ENCODE data around the gene RYK. TPM values are rescaled to one million over a fixed set of nuclear protein-coding genes. Genes with fewer than 3 reads are reported as not detected.
"Not testable (repeated sequence)": the region's sequence is repeated elsewhere in the genome, so short reads cannot be mapped to it uniquely, and the experiment has no call there.

The RYK gene
- total and polyA plus RNA-seq, 2 donors (not counting 3 experiments of a cell fraction or from before 2014, with no cell fraction given): 23.8 to 48.3 TPM

GRCh38 chr3:134201201-134202130 is 49.2 kb downstream of the RYK start:
- DNase-seq (ENCODE audit: low read depth, low spot score) (peak; percentile 15), FAIRE-seq (peak; percentile 63)
- H4K20me1 ChIP-seq (replicated peaks; ENCODE audit: control insufficient read depth, extremely low read depth, insufficient read depth, low read length): peaks cover 1% of the 10 kb centered on the region
- ChIA-PET CTCF (interaction anchor here (0.6 to 8.8 kb wide), 7 partner anchors 9 to 271 kb away, joined by 3 to 147 read pairs (median 3); no protein-coding TSS in a partner anchor), POLR2A (no interaction called here)
- H3K4me3 ChIP-seq (replicated peaks in 1 of 3; ENCODE audit: insufficient read depth in 1 of 3, low read depth in 1 of 3, low read length in 3 of 3): no peak overlapping the region
- no peaks in the 10 kb centered on the region for H3K9me3 ChIP-seq (replicated peaks; ENCODE audit: control insufficient read depth, insufficient read depth, low read length)
- peaks cover 13% of the 10 kb centered on the region for H3K4me1 ChIP-seq (ENCODE audit: control insufficient read depth, extremely low read depth, insufficient read depth, low read length)
- dilution Hi-C loops (cut with MboI; ENCODE audit: extremely low pct_ligation_motif_present, low sequenced_read_pairs): loop anchor here (25.0 kb wide), 1 partner anchor 264 kb away; no protein-coding TSS in a partner anchor
- peak overlapping the region; percentile 62 for H3K27ac ChIP-seq (ENCODE audit: insufficient read depth, low read depth, low read length)
- peaks cover 0 to 8% of the 10 kb centered on the region in 2 experiments for H3K36me3 ChIP-seq (ENCODE audit: control insufficient read depth in 2 of 2, extremely low read depth in 1 of 2, insufficient read depth in 2 of 2, low read length in 2 of 2)
- H3K4me2 ChIP-seq (ENCODE audit: insufficient read depth, low read length): peak overlapping the region; percentile 13
- TF ChIP-seq FOS (IDR thresholded peaks at IDR 0.05; ENCODE audit: borderline replicate concordance, insufficient read depth, low read length) (peak; percentile 80), GATA2 (IDR thresholded peaks at IDR 0.05; ENCODE audit: insufficient read depth, insufficient read length, low read depth, low read length) (peak; percentile 73), MYC (IDR thresholded peaks at IDR 0.05; ENCODE audit: low read depth, low read length) (no peak)
- H3K9ac ChIP-seq (replicated peaks; ENCODE audit: extremely low read depth, insufficient read depth, low read length): no peak overlapping the region
- no peaks in the 10 kb centered on the region for H3K27me3 ChIP-seq (ENCODE audit: control insufficient read depth in 2 of 2, insufficient read depth in 2 of 2, low read length in 2 of 2)
- no peaks in the 10 kb centered on the region for H3K9me1 ChIP-seq (replicated peaks; ENCODE audit: control insufficient read depth, extremely low read depth, insufficient read depth, low read length)
- H3K79me2 ChIP-seq (ENCODE audit: control insufficient read depth, insufficient read depth, low read length): no peaks in the 10 kb centered on the region
- intact Hi-C loops (cut with micrococcal nuclease): no loop called here
- BruUV-seq (replicated peaks): no TSS peak
- H2AFZ ChIP-seq (ENCODE audit: low read depth, low read length): no peak overlapping the region

- H3K36me3 ChIP-seq (ENCODE audit: control insufficient read depth in 2 of 2, extremely low read depth in 1 of 2, insufficient read depth in 2 of 2, low read length in 2 of 2); H3K9ac ChIP-seq (replicated peaks; ENCODE audit: extremely low read depth, insufficient read depth, low read length); intact Hi-C loops (cut with micrococcal nuclease); DNase-seq (ENCODE audit: low read depth, low spot score); H3K27me3 ChIP-seq (ENCODE audit: control insufficient read depth in 2 of 2, insufficient read depth in 2 of 2, low read length in 2 of 2); H3K27ac ChIP-seq (ENCODE audit: insufficient read depth, low read depth, low read length); H3K9me1 ChIP-seq (replicated peaks; ENCODE audit: control insufficient read depth, extremely low read depth, insufficient read depth, low read length); H2AFZ ChIP-seq (ENCODE audit: low read depth, low read length); BruUV-seq (replicated peaks); H3K9me3 ChIP-seq (replicated peaks; ENCODE audit: control insufficient read depth, insufficient read depth, low read length); H3K79me2 ChIP-seq (ENCODE audit: control insufficient read depth, insufficient read depth, low read length); POLR2A ChIA-PET; H3K4me3 ChIP-seq (replicated peaks in 1 of 3; ENCODE audit: insufficient read depth in 1 of 3, low read depth in 1 of 3, low read length in 3 of 3); H3K4me2 ChIP-seq (ENCODE audit: insufficient read depth, low read length); FAIRE-seq; H4K20me1 ChIP-seq (replicated peaks; ENCODE audit: control insufficient read depth, extremely low read depth, insufficient read depth, low read length): not testable (repeated sequence)
- CTCF ChIA-PET: interaction anchor here (1.3 to 8.8 kb wide), 6 partner anchors 8 to 270 kb away, joined by 3 to 147 read pairs (median 10); no protein-coding TSS in a partner anchor
- H3K4me1 ChIP-seq (ENCODE audit: control insufficient read depth, extremely low read depth, insufficient read depth, low read length): peaks cover 14% of the 10 kb centered on the region
- dilution Hi-C loops (cut with MboI; ENCODE audit: extremely low pct_ligation_motif_present, low sequenced_read_pairs): loop anchor here (25.0 kb wide), 1 partner anchor 263 kb away; no protein-coding TSS in a partner anchor
These were observed 50.8 kb downstream of the RYK start for GRCh38 chr3:134199880-134200279.

Measured in endothelial cell of umbilical vein (primary cell).